ENCODE results near the gene STAC2. TPM values are rescaled to one million over a fixed set of nuclear protein-coding genes. Genes with fewer than 3 reads are reported as not detected.

STAC2 gene
- total RNA-seq, 2 donors from 2014 or later = 13.9 to 14.3 TPM

DNA sequence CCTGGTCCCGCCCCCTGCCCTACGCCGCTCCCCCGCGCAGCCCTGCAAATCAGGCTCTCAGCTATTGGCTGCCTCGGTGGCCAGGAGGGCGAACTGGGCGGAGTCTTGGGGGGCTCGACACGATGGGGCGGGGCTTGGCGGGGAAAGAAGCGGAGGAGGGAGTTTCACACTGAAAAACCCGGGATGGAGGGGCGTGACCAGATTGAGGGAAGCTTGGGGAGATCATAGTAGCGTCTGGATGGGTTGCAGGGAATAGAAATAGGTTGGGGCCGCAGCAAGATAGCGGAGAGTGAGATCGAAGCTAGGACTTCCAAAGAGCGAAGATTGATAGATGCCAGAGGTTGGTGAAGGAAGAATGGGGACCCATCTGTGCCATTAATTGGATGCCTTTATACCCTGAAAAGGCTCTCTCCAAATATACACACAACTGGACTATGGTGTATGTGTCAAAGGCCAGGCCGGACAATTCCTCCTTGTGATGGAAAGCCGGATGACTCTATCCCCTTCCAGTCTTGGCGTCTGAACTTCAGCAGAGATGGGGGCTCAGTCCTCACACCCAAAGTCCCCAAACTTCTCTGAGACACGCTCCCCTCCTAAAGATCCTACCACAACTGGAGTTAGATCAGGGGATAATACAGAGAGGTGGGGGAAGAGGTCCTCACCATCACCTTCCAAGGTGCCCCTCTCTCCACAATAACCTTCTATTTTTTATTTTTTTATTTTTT lies 376 bp upstream of the STAC2 start:
- peak overlapping the region; percentile 78 for H3K4me3 ChIP-seq
- ATAC-seq (ENCODE audit: insufficient number of reproducible peaks, low FRiP score, low read depth) (peak; percentile 48), DNase-seq (ENCODE audit: low spot score) (peak; percentile 72)
- no peaks in the 10 kb centered on the region for H3K9me3 ChIP-seq
- no peaks in the 10 kb centered on the region for H3K27me3 ChIP-seq (replicated peaks; ENCODE audit: insufficient read depth)
- TF ChIP-seq, protein P1, sequence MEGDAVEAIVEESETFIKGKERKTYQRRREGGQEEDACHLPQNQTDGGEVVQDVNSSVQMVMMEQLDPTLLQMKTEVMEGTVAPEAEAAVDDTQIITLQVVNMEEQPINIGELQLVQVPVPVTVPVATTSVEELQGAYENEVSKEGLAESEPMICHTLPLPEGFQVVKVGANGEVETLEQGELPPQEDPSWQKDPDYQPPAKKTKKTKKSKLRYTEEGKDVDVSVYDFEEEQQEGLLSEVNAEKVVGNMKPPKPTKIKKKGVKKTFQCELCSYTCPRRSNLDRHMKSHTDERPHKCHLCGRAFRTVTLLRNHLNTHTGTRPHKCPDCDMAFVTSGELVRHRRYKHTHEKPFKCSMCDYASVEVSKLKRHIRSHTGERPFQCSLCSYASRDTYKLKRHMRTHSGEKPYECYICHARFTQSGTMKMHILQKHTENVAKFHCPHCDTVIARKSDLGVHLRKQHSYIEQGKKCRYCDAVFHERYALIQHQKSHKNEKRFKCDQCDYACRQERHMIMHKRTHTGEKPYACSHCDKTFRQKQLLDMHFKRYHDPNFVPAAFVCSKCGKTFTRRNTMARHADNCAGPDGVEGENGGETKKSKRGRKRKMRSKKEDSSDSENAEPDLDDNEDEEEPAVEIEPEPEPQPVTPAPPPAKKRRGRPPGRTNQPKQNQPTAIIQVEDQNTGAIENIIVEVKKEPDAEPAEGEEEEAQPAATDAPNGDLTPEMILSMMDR (IDR thresholded peaks at IDR 0.05) = no peak
- H3K4me1 ChIP-seq (ENCODE audit: control insufficient read depth in 1 of 2, low read depth in 2 of 2) = peaks cover 23 to 50% of the 10 kb centered on the region in 2 donors
- peak overlapping the region in 1 of 2 donors; percentile 26 for H3K27ac ChIP-seq
- H3K36me3 ChIP-seq = no peaks in the 10 kb centered on the region

DNA sequence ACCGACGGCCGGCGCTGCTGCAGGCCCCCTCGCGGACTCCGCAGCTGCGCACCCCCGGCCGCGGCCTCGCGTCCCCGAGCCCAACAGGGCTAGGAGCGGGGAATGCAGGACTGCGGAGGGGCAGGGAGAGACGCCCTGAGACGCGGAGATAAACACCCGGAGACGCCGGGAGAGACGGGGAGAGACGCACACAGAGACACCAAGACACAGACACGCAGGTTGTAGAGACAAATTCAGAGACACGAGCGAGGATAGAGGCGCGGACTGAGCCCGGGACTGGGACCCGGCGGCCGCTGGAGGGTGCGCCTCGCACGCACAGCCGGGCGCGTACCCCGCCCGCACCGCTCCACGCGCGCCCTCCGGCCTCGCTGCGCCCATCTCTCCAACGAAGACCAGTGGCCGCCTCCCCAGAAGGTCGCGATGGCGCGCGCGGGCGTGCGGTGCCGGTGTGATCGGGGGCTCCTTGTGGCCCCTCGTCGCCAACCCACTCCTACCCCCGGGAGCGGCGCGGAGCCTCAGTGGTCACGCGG lies 902 bp downstream of the STAC2 start:
- ATAC-seq (ENCODE audit: insufficient number of reproducible peaks, low FRiP score, low read depth) = no peak
- TF ChIP-seq, protein P1 (IDR thresholded peaks at IDR 0.05) = no peak
- H3K36me3 ChIP-seq = no peaks in the 10 kb centered on the region
- H3K4me3 ChIP-seq = peak overlapping the region; percentile 78
- no peaks in the 10 kb centered on the region for H3K9me3 ChIP-seq
- H3K4me1 ChIP-seq (ENCODE audit: control insufficient read depth in 1 of 2, low read depth in 2 of 2) = peaks cover 21 to 55% of the 10 kb centered on the region in 2 donors
- no peak for DNase-seq (ENCODE audit: low spot score)
- H3K27ac ChIP-seq = peak overlapping the region; percentile 79 to 81
- no peaks in the 10 kb centered on the region for H3K27me3 ChIP-seq (replicated peaks; ENCODE audit: insufficient read depth)

DNA sequence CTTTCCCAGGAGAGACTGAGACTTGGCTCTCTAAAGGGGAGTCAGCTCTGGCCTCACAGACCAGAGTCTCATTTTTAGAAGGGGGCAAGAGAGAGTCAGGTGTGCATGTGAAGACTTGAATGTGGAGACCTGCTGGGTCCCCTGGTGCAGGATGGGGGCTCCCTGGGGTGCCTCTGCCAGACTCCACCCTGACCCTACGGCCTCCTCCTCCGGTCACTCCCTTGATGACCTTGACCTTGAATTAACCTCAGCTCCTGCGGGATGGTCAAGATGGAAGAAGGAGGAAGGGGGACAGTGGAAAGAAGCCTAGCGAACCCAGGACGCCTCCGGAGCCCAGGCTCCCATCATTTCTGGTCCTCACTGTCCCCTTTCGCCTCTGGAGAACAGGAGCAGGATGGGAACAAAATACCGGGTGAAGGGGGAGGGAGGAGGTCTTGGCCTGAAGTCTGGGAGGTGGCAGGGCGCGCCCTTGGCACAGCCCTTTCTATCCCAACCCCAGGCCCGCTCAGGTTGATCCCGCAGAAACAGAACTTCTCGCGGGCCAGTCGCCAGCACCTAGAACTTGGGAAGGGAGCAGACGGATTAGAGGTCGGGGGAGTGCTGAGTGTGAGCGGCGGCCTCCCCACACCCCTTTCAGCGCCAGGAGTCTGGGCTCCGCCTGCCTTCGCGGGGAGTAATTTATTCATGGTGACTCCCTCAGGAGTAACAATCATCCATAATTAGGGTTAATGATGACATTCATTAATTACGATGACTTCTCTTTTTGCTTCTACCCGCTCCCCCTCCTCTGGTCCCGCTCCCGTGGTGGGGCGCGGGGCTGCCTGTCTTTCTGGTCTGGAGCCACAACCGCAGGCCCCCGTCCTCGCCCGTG lies 1.6 kb downstream of the STAC2 start:
- Histone ChIP-seq H3K27ac (peak overlapping the region; percentile 79 to 81), H3K27me3 (replicated peaks; ENCODE audit: insufficient read depth) (no peaks in the 10 kb centered on the region), H3K4me1 (ENCODE audit: control insufficient read depth in 1 of 2, low read depth in 2 of 2) (peaks cover 21 to 62% of the 10 kb centered on the region in 2 donors), H3K9me3 (no peaks in the 10 kb centered on the region), H3K4me3 (peak overlapping the region; percentile 78), H3K36me3 (no peaks in the 10 kb centered on the region)
- no peak for ATAC-seq (ENCODE audit: insufficient number of reproducible peaks, low FRiP score, low read depth)
- TF ChIP-seq, protein P1 (IDR thresholded peaks at IDR 0.05) = no peak
- DNase-seq (ENCODE audit: low spot score) = no peak

DNA sequence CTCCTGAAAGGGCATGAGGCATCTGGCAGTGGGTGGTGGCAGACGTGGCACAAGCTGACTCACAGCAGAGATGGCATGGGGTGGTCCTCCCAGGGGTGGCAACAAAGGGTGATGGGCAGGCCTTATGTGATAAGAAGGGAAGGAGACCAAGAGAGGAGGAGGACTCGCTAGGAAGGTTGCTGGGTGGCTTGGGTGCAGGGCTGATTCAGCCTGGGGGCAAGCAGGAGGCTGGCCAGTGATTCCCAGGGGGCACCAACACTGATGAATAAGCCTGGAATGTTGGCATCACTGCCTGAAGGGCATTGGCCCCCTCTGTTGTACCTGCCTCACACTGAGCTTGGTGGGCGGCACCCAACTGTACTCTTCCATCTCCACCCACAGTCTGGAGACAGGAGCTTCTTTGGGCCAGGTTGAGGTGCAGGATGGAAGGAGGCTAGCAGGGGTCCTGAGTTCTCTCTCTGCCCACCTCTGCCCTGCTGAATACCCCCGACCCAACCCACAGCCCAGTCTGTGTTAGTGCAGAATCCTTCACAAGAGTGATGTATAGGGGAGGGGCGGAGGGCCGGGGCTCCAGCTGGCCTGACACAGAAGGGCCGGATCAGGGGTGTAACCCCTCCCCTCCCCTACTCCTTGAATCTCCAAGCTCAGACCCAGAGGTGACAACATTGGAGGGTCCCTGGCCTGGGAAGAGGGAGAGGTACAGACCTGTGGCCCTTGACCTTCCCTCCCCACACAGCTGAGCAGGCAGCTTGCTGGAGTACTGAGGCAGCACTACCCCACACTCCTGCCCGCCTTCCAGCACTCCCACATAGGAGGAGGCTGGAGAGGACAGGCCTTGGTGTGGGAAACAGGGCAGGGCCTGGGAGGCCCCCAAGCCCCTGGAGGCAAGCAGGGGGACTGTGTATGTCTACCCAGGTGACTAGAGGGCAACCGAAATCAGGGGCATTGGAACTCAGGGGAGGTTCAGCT lies 2.6 kb downstream of the STAC2 start:
- Histone ChIP-seq H3K27me3 (replicated peaks; ENCODE audit: insufficient read depth) (no peaks in the 10 kb centered on the region), H3K4me3 (peak overlapping the region; percentile 21), H3K9me3 (no peaks in the 10 kb centered on the region), H3K36me3 (no peaks in the 10 kb centered on the region), H3K4me1 (ENCODE audit: control insufficient read depth in 1 of 2, low read depth in 2 of 2) (peaks cover 21 to 72% of the 10 kb centered on the region in 2 donors), H3K27ac (peak overlapping the region; percentile 79 to 81)
- TF ChIP-seq, protein P1 (IDR thresholded peaks at IDR 0.05) = no peak
- ATAC-seq (ENCODE audit: insufficient number of reproducible peaks, low FRiP score, low read depth) (peak; percentile 30), DNase-seq (ENCODE audit: low spot score) (no peak)
